Activated CD8-positive, alpha-beta memory T cell treated with anti-CD3 and anti-CD28 coated beads, Interleukin-2, amount 10 ng/mL, durations not matched to agents 7 days and 5 days (primary cell): ENCODE data around the gene CHRNA7. TPM values are rescaled to one million over a fixed set of nuclear protein-coding genes. Genes with fewer than 3 reads are reported as not detected.

ENCODE experiments used
- ATAC-seq: fragments of 150-1000 bp; cut with Tn5 transposase; one replicate; pipeline ENCODE4 v1.10.0; 2021; ENCODE audit warnings: moderate library complexity
- CTCF ChIA-PET: fragments of 350-600 bp; sonication (Branson Sonifier 250); formaldehyde crosslinking; loops from one replicate; lab custom pipeline; 2021; ENCODE audit warnings: antibody characterized with exemption; lab: Charles Lee
- DNase-seq: peaks from one replicate; pipeline ENCODE4 v3.0.0-alpha.2; 2020
- H3K27ac Mint-ChIP-seq: one replicate; pipeline ENCODE4 v1.8.0; 2021; ENCODE audit warnings: mild to moderate bottlenecking, mixed read lengths
- H3K27me3 Mint-ChIP-seq: one replicate; pipeline ENCODE4 v1.8.0; 2021; ENCODE audit warnings: mixed read lengths
- H3K36me3 Mint-ChIP-seq: one replicate; pipeline ENCODE4 v1.8.0; 2021; ENCODE audit warnings: mild to moderate bottlenecking, mixed read lengths
- H3K4me1 Mint-ChIP-seq: one replicate; pipeline ENCODE4 v1.8.0; 2021; ENCODE audit warnings: mixed read lengths
- H3K4me3 Mint-ChIP-seq: one replicate; pipeline ENCODE4 v1.8.0; 2021; ENCODE audit warnings: mild to moderate bottlenecking, moderate library complexity, mixed read lengths
- H3K9me3 Mint-ChIP-seq: one replicate; pipeline ENCODE4 v1.8.0; 2022; ENCODE audit warnings: low read depth, mixed read lengths
- total RNA-seq, 2 experiments: library from RNA; stranded (reverse); gene quantifications; one replicate each; pipeline ENCODE4 v1.2.3, GENCODE V29; 2021

CHRNA7 gene
- total RNA-seq, 2 experiments from 2014 or later: 0.55 TPM; not detected in 1

DNA sequence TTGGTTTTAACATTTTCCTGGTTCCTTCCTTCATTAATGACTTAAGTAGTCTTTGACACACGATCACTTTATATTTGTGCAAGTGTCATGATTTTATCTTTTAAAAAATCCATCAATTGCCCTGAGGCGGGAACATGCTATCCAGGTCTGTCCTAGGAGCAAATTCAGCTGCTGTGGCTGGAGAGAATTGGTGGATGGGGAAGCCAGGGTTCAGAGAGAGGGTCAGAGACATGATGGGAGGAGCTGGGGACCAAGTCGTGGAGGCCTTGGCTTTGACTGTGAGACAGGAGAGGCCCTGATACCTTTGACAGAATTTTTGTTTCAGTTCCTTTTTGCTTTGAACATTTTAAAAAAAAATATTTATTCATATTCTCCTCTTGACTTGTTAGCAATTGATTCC is 89.0 kb downstream of the CHRNA7 start:
- Mint-ChIP-seq H3K27ac (no peak overlapping the region), H3K27me3 (peaks cover 3% of the 10 kb centered on the region)

DNA sequence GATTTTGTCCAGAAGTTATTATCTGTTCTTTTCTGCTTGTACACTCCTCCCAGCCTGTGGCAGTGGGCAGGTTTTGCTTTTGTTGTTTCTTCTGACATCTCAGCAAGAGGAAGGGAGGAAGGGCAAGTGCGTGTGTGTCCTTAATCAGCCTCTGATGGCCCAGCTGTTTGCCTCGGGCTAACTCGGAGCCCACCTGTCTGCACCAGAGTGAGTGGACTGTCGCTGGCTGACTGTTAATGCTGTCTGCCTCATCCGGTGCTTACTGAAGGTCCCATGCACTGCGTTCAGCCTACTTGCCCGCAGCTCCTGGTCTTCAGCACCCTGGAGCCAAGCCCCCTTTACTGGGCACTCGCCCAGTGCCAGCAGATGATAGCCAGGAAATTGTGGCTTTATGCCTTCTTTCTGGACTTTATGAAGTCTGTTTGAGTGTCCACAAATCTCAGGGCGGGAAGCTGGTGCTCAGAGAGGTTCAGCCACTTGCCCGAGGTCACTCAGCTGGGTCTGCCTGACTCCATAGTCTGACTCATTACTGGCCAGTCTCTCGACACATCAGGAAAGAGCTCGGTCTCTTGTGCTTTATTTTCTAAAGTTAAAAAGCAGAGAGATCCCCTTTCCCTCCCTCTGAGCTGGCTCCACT is 89.5 kb downstream of the CHRNA7 start:
- no peak overlapping the region for H3K4me3 Mint-ChIP-seq
- no peaks in the 10 kb centered on the region for H3K9me3 Mint-ChIP-seq
- no peak for DNase-seq
- no peak overlapping the region for H3K27ac Mint-ChIP-seq
- CTCF ChIA-PET: no interaction called here
- H3K27me3 Mint-ChIP-seq: peaks cover 3% of the 10 kb centered on the region
- no peak for ATAC-seq
- H3K36me3 Mint-ChIP-seq: no peaks in the 10 kb centered on the region
- no peaks in the 10 kb centered on the region for H3K4me1 Mint-ChIP-seq

More for the DNA sequence above, 89.0 kb downstream of the CHRNA7 start:
- H3K36me3 Mint-ChIP-seq: no peaks in the 10 kb centered on the region
- DNase-seq (no peak), ATAC-seq (no peak)
- H3K4me1 Mint-ChIP-seq: no peaks in the 10 kb centered on the region
- H3K9me3 Mint-ChIP-seq: no peaks in the 10 kb centered on the region
- CTCF ChIA-PET: no interaction called here
- no peak overlapping the region for H3K4me3 Mint-ChIP-seq

DNA sequence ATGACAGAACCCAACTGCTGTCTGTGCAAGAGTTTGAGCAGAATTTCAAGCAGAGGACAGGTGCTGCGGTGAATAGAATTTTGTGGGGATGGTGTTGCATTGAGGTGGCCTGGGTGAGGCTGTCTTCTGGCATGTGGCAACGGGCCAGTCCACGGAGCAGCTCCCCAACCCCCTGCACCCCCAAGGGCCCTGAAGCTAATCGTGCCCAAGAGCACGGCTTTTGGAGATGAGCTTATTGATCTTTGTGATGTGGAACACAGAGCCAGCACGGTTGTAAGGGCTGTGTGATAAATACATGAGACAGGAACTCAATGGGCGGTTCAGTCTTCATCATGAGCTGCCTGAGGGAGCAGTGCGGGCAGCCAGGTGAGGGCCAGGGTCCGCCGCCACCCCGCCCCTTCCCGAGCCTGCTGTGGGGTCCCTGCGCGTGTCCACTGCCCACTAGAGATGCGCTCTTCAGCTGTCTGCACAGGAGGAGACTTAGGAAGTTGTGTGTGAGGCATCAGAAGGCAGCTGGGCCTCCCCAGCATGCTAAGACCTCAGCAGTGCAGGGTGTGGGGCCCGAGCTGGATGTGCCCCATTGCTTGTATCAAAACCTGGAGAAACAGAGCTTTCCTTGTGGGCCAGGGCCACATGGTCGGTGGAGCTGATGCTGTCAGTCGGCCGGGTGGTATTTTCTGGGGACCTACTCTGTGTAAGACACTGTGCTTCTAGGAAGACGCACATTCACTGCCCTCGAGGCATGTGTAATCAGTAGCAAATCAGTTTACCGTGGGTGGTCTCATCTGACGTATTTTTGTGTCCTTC is 90.5 kb downstream of the CHRNA7 start:
- Mint-ChIP-seq H3K27me3 (peaks cover 3% of the 10 kb centered on the region), H3K4me3 (no peak overlapping the region), H3K9me3 (no peaks in the 10 kb centered on the region), H3K4me1 (no peaks in the 10 kb centered on the region), H3K27ac (no peak overlapping the region), H3K36me3 (no peaks in the 10 kb centered on the region)
- DNase-seq: no peak
- no peak for ATAC-seq
- CTCF ChIA-PET: no interaction called here

DNA sequence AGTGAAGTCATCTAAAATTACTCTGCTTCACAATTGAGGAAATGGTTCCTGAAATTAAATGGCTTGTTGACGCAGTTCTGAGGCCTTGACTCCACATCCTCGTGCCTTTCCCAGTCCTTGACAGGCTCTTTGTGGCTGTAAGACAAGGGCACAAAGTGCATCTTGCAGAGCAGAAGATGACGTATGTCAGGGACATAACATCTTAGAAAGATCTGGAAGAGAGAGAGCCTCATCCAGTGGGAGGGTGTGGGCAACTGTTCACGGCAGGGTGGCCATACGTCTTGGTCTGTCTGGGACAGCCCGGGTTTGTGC is 91.0 kb downstream of the CHRNA7 start:
- Mint-ChIP-seq H3K9me3 (no peaks in the 10 kb centered on the region), H3K36me3 (no peaks in the 10 kb centered on the region), H3K4me3 (no peak overlapping the region), H3K27ac (no peak overlapping the region), H3K27me3 (peaks cover 3% of the 10 kb centered on the region), H3K4me1 (no peaks in the 10 kb centered on the region)
- CTCF ChIA-PET: no interaction called here
- no peak for DNase-seq
- ATAC-seq: no peak

DNA sequence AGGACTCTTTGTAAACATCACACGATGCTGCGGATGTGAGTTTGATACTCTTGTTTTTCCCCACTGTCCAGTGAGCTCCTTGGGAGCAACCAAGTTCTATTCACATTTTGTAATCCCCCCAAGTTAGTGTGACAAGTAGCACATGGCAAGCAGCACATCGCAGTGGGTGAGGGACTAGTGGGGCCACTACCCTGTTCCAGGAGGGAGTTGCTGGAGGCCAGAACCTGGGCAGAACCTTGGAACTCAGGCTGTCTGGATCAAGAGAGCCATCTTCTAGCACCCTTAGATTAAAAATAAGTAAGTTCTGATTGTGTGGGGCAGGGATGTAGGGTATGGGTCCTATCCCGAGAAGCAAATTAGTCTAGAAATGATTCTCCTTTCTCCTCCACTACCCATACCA is 91.7 kb downstream of the CHRNA7 start:
- no peak for ATAC-seq
- Mint-ChIP-seq H3K27ac (no peak overlapping the region), H3K27me3 (peaks cover 3% of the 10 kb centered on the region), H3K9me3 (no peaks in the 10 kb centered on the region), H3K4me3 (no peak overlapping the region), H3K4me1 (no peaks in the 10 kb centered on the region), H3K36me3 (no peaks in the 10 kb centered on the region)
- DNase-seq: no peak
- CTCF ChIA-PET: no interaction called here

DNA sequence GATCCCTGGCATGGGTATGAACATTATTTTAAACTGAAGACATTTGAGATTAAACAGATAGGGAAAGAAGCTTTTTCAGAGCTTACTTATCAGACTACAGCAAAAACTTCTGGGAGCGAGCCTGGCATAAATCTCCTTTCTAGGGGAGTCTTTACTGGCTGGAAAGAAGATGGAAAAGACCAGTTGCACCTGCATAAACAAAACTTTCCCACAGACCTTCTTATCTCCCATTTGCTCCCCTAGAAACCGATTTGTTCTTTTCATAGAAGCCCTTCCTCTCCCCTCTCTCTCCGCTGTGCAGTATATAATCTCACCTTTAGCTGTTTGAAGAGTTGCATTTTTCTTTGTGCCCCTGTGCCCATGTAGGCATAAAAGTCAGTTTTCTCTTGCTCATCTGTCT is 93.2 kb downstream of the CHRNA7 start:
- Mint-ChIP-seq H3K27me3 (peaks cover 3% of the 10 kb centered on the region), H3K4me3 (no peak overlapping the region), H3K27ac (no peak overlapping the region), H3K4me1 (no peaks in the 10 kb centered on the region), H3K9me3 (no peaks in the 10 kb centered on the region), H3K36me3 (no peaks in the 10 kb centered on the region)
- DNase-seq (no peak), ATAC-seq (no peak)
- CTCF ChIA-PET: interaction anchor here (0.7 kb wide), 1 partner anchor 275 kb away, joined by 4 read pairs; no protein-coding TSS in a partner anchor

DNA sequence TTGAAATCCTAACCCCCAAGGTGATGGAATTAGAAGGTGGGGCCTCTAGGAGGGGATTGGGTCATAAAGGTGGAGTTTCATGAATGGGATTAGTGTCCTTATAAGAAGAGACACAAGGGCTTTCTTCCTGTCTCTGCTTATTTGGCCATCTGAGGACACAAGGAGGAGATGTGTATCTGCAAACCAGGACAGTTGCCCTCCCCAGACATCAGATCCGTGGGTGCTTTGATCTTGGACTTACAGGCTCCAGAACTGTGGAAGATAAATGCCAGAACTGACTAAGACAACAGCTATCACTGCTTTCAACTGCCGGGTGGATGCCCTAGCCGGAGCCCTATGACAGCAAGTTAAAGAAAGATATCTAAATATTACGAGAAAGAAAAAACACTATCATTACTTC is 94.4 kb downstream of the CHRNA7 start:
- CTCF ChIA-PET: no interaction called here
- no peak for ATAC-seq
- Mint-ChIP-seq H3K27me3 (peaks cover 7% of the 10 kb centered on the region), H3K27ac (no peak overlapping the region), H3K4me3 (no peak overlapping the region), H3K36me3 (no peaks in the 10 kb centered on the region), H3K4me1 (no peaks in the 10 kb centered on the region), H3K9me3 (no peaks in the 10 kb centered on the region)
- no peak for DNase-seq

DNA sequence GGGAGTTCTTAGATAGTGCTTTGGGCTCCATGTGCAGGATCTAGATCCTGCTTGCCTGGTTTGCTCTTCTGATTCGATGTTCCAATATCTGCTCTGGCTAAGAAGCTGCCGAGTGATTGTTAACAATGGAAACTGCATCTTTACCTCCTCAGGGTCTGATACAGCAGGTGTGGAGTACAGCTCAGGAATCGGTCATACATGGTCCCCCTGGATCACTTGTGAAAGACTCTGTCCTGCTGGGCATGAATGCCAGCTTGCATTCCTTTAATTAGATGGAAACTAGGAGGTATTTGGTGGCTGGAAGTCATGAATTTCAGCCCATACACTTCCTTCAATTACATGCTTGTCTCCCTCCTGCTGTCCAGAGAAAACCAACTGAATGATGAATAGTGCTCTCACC is 95.3 kb downstream of the CHRNA7 start:
- no peaks in the 10 kb centered on the region for H3K36me3 Mint-ChIP-seq
- H3K4me3 Mint-ChIP-seq: no peak overlapping the region
- no peaks in the 10 kb centered on the region for H3K9me3 Mint-ChIP-seq
- ATAC-seq (no peak), DNase-seq (no peak)
- H3K27me3 Mint-ChIP-seq: peaks cover 11% of the 10 kb centered on the region
- H3K4me1 Mint-ChIP-seq: no peaks in the 10 kb centered on the region
- CTCF ChIA-PET: no interaction called here
- H3K27ac Mint-ChIP-seq: no peak overlapping the region

DNA sequence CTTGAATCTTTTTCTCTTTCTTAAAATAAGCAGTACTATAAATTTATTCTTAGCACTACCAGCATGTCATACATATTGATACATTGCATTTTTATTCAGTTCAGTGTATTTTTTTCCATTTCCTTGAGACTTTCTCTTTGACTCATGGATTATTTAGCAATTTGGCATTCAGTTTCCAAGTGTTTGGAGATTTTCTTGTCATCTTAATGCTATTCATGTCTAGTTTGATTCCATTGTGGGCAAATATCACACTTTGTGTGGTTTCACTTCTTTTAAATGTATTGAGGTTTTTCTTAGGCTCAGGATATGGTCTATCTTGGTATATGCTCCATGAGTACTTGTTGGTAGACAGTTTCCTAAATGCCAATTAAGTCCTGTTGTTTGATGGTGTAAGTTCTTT is 99.5 kb downstream of the CHRNA7 start:
- H3K27ac Mint-ChIP-seq: no peak overlapping the region
- CTCF ChIA-PET: no interaction called here
- H3K27me3 Mint-ChIP-seq: peaks cover 14% of the 10 kb centered on the region
- no peak for ATAC-seq
- no peak overlapping the region for H3K4me3 Mint-ChIP-seq
- DNase-seq: no peak
- H3K4me1 Mint-ChIP-seq: no peaks in the 10 kb centered on the region
- no peaks in the 10 kb centered on the region for H3K36me3 Mint-ChIP-seq
- H3K9me3 Mint-ChIP-seq: no peaks in the 10 kb centered on the region

DNA sequence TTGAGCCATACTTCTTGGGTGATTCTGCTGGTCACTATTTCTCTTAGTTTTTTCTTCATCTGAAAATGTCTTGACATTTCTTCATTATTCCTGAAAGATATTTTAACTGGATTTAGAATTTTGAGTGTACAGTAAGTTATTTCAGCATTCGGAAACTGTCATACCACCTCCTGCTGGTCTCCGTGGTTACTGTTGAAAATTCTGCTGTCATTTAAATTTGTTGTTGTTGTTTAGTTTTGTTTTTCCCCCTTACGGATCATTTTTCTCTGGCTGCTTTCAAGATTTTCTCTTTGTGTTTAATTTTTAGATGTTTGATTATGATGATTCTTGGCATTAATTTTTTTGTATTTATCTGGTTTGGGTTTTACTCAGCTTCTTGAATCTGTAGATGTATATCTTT is 100.5 kb downstream of the CHRNA7 start:
- Mint-ChIP-seq H3K36me3 (no peaks in the 10 kb centered on the region), H3K27me3 (peaks cover 14% of the 10 kb centered on the region), H3K4me3 (no peak overlapping the region), H3K9me3 (no peaks in the 10 kb centered on the region), H3K4me1 (no peaks in the 10 kb centered on the region), H3K27ac (no peak overlapping the region)
- no peak for ATAC-seq
- CTCF ChIA-PET: no interaction called here
- DNase-seq: no peak

DNA sequence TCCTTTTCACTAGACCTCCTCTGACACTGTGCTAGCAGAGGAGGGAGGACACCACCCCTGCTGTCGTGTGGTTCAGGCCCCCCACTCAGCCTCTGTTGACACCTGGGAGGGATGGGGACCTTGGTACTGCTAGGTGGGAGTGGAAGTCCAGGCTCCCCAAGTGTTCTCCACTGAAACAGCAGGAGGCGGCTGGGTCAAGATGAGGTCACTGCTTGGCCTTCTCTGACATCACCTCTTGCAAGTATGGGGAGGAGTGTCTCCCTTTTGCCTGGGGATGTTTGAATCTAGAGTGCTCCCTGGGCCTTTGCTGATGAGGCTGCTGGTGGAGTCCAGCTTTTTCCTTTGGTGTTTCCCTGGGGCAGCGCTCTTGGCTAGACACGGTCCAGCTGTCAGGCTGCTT is 101.5 kb downstream of the CHRNA7 start:
- Mint-ChIP-seq H3K4me1 (no peaks in the 10 kb centered on the region), H3K36me3 (no peaks in the 10 kb centered on the region), H3K4me3 (no peak overlapping the region), H3K9me3 (no peaks in the 10 kb centered on the region), H3K27ac (no peak overlapping the region), H3K27me3 (peaks cover 14% of the 10 kb centered on the region)
- CTCF ChIA-PET: no interaction called here
- DNase-seq (no peak), ATAC-seq (no peak)

DNA sequence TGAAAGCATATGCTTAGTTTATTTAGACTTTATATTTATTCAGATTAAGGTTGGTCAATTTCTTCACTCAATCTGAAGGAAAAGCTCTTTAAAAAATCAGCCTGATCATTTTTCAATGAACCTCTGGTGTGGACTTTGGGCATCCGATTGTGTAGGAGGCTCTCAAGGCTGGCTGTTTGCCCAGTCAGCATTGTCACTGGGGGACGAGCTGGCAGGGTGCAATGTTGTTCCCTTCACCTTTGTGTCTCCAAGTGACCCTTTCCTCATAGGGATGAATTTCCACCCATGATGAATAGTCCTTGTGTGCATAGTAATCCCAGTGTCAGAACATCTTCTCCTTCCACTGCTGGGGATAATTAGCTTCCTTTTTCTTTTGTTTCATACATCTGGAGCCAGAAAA is 102.5 kb downstream of the CHRNA7 start:
- no peak for DNase-seq
- CTCF ChIA-PET: interaction anchor here (0.9 to 1.3 kb wide), 2 partner anchors 17 to 33 kb away, joined by 3 read pairs; no protein-coding TSS in a partner anchor
- Mint-ChIP-seq H3K9me3 (no peaks in the 10 kb centered on the region), H3K27ac (no peak overlapping the region), H3K4me3 (no peak overlapping the region), H3K27me3 (peaks cover 14% of the 10 kb centered on the region), H3K4me1 (no peaks in the 10 kb centered on the region), H3K36me3 (no peaks in the 10 kb centered on the region)
- ATAC-seq: no peak

DNA sequence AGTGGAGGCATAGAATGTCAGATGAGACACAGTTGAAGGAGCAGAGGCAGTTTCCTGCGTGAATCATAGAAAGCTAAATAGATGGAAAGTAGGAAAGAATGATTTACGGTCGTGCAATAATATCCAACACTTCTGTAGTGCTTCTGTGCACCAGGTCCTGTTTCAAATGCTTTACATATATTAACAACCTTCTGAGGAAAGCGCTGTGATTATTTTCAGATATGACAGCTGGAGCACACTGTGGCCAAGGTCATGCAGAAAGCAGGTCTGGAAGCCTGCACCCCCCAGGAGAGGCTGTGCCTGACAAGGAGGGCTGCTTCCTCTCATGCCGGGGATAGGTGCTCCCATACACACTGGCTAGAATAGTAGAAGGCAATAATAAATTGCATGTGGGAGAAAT is 104.5 kb downstream of the CHRNA7 start:
- H3K27ac Mint-ChIP-seq: no peak overlapping the region
- ATAC-seq: no peak
- no peak for DNase-seq
- H3K9me3 Mint-ChIP-seq: no peaks in the 10 kb centered on the region
- peaks cover 10% of the 10 kb centered on the region for H3K27me3 Mint-ChIP-seq
- H3K4me1 Mint-ChIP-seq: no peaks in the 10 kb centered on the region
- no peak overlapping the region for H3K4me3 Mint-ChIP-seq
- CTCF ChIA-PET: no interaction called here
- H3K36me3 Mint-ChIP-seq: no peaks in the 10 kb centered on the region

DNA sequence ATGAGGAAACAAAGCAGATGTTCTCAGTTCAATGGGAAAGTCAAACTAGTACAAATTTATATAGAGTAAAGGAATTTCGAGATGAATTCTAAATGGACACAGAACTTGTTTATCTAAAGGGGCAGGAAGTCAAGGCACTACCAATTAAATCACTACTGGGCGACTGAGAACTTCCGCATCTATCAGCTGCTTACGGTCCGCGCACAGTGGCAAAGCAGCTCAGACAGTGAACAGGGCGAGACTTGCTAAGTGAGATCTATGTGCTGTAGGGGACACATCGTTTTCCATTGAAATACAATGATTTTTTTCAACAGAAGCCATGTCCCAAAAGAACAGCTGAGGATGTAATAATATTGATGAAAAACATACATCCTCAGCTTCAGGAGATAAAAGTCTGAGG is 105.0 kb downstream of the CHRNA7 start:
- CTCF ChIA-PET: no interaction called here
- ATAC-seq: no peak
- no peak overlapping the region for H3K4me3 Mint-ChIP-seq
- no peak for DNase-seq
- no peak overlapping the region for H3K27ac Mint-ChIP-seq
- H3K4me1 Mint-ChIP-seq: no peaks in the 10 kb centered on the region
- H3K36me3 Mint-ChIP-seq: no peaks in the 10 kb centered on the region
- H3K27me3 Mint-ChIP-seq: peaks cover 7% of the 10 kb centered on the region
- no peaks in the 10 kb centered on the region for H3K9me3 Mint-ChIP-seq
